Activated T-helper 17 cell treated with anti-CD3 and anti-CD28 coated beads, Interleukin-2, amount 50 U/mL, for 72 hours (primary cell): Measurements from ENCODE around the gene OSM. TPM values are rescaled to one million over a fixed set of nuclear protein-coding genes. Genes with fewer than 3 reads are reported as not detected.
A peak's percentile ranks its signal among the peaks of the same experiment; 100 is the strongest.

Source experiments
- ATAC-seq: fragments of 150-1000 bp; cut with Tn5 transposase; replicated peaks from 2 replicates; pipeline ENCODE4 v1.10.0; 2021; ENCODE audit warnings: mild to moderate bottlenecking, moderate library complexity
- H3K27ac Mint-ChIP-seq: one replicate; pipeline ENCODE4 v1.8.0; 2022; ENCODE audit warnings: mixed read lengths
- H3K27me3 Mint-ChIP-seq: one replicate; pipeline ENCODE4 v1.8.0; 2022; ENCODE audit warnings: mixed read lengths
- H3K36me3 Mint-ChIP-seq: one replicate; pipeline ENCODE4 v1.8.0; 2022; ENCODE audit warnings: low read depth, mild to moderate bottlenecking, mixed read lengths
- H3K4me1 Mint-ChIP-seq: one replicate; pipeline ENCODE4 v1.8.0; 2022; ENCODE audit warnings: mixed read lengths
- H3K4me3 Mint-ChIP-seq: one replicate; pipeline ENCODE4 v1.8.0; 2022; ENCODE audit warnings: mild to moderate bottlenecking, mixed read lengths
- H3K9me3 Mint-ChIP-seq: one replicate; pipeline ENCODE4 v1.8.0; 2022; ENCODE audit warnings: mixed read lengths
- total RNA-seq, 2 donors: library from RNA; stranded (reverse); gene quantifications; one replicate each; pipeline ENCODE4 v1.2.3, GENCODE V29; 2022

The OSM gene
- total RNA-seq, 2 donors from 2014 or later: 41.1 to 88.6 TPM

- Mint-ChIP-seq H3K36me3 (peaks cover 2% of the 10 kb centered on the region), H3K4me1 (peaks cover 18% of the 10 kb centered on the region), H3K27ac (no peak overlapping the region), H3K27me3 (no peaks in the 10 kb centered on the region), H3K4me3 (no peak overlapping the region), H3K9me3 (no peaks in the 10 kb centered on the region)
- no peak for ATAC-seq
Observed at GRCh38 chr22:30251711-30252110, 14.9 kb downstream of the OSM start.

- H3K9me3 Mint-ChIP-seq: no peaks in the 10 kb centered on the region
- ATAC-seq: peak; percentile 80
- peaks cover 12% of the 10 kb centered on the region for H3K36me3 Mint-ChIP-seq
- H3K27ac Mint-ChIP-seq: peak overlapping the region; percentile 36
- H3K4me1 Mint-ChIP-seq: peaks cover 22% of the 10 kb centered on the region
- H3K4me3 Mint-ChIP-seq: peak overlapping the region; percentile 54
- H3K27me3 Mint-ChIP-seq: no peaks in the 10 kb centered on the region
Observed at GRCh38 chr22:30250661-30251267, 15.9 kb downstream of the OSM start.

DNA sequence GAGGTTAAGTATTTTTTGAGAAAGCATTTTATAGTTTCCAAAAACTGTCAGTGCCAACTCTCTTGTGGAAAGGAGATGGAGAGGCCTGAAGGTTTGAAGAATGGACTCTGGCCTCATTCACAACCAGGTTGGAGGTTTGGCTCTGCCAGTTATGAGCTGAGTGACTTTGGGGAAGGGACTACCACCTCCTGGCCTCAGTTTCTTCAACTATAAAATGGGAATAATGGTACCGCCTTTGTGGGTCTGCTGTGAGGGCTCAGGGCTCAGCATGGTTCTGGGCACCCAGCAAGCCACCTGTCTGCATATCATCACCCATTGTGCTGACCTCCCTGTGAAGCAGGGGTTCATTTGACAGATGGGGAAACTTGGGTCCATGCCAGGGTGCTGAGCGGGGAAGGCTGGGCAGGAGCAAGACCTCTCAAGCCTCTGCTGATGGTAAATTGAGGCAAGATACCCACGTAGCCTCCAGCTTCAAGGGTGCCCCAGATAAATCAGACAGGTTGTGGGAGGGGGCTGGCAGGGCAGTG is 16.5 kb downstream of the OSM start:
- peak overlapping the region; percentile 54 for H3K4me3 Mint-ChIP-seq
- H3K9me3 Mint-ChIP-seq: no peaks in the 10 kb centered on the region
- H3K4me1 Mint-ChIP-seq: peaks cover 22% of the 10 kb centered on the region
- H3K27me3 Mint-ChIP-seq: no peaks in the 10 kb centered on the region
- ATAC-seq: no peak
- H3K36me3 Mint-ChIP-seq: peaks cover 18% of the 10 kb centered on the region
- H3K27ac Mint-ChIP-seq: peak overlapping the region; percentile 36

DNA sequence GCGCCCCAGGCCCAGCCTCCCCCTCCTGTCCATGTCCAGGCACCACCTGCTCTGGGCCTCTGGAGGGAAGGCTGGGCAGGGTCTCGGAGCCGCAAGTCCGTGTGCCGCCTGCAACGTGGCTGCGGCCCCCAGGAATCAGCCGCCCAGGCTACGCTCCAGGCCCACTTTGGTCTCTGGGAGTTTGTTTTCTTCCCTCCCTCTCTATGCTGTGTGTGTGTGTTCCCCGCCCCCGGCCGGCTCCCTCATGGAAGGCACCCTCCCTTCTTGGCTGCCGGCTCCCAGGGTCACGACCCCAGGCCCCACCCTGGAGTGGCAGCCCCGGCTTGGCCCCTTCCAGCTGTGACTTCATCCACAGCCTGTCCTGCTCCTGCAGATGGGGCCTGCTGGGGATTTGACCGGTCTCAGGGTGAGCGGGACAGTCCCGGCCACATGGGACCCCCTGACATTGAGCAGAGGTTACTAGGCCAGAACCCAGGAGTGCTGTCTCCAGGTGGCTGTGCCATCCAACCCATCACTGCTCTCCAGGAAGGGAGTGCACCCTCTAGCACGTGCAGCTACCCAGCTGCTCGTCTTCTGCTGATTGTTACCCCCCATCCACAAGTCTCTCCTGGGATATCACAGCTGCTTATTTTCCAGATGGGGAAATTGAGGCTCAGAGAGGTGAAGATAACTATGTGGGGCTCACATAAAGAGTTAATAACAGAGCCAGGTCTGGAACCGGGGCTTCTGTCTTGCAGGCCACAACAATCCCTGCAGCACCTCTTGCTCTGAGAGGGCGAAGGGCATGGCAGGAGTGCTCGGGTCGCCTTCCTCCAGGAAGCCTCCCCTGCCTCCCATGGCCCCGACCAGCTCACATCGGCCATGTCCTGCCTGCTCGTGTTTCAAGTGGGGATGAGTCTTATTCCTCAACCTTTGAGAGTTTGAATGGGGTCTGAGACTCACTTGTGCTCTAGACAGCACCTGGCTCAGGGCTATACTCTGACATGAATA is 17.3 kb downstream of the OSM start:
- no peak for ATAC-seq
- Mint-ChIP-seq H3K36me3 (peaks cover 26% of the 10 kb centered on the region), H3K9me3 (no peaks in the 10 kb centered on the region), H3K4me3 (peak overlapping the region; percentile 54), H3K27ac (peak overlapping the region; percentile 36), H3K27me3 (no peaks in the 10 kb centered on the region), H3K4me1 (peaks cover 22% of the 10 kb centered on the region)

GRCh38 chr22:30248484-30248883 is 18.2 kb downstream of the OSM start:
- H3K36me3 Mint-ChIP-seq: peaks cover 35% of the 10 kb centered on the region
- no peaks in the 10 kb centered on the region for H3K27me3 Mint-ChIP-seq
- H3K4me3 Mint-ChIP-seq: peak overlapping the region; percentile 80
- ATAC-seq: no peak
- H3K27ac Mint-ChIP-seq: peak overlapping the region; percentile 32
- H3K9me3 Mint-ChIP-seq: no peaks in the 10 kb centered on the region
- peaks cover 22% of the 10 kb centered on the region for H3K4me1 Mint-ChIP-seq

DNA sequence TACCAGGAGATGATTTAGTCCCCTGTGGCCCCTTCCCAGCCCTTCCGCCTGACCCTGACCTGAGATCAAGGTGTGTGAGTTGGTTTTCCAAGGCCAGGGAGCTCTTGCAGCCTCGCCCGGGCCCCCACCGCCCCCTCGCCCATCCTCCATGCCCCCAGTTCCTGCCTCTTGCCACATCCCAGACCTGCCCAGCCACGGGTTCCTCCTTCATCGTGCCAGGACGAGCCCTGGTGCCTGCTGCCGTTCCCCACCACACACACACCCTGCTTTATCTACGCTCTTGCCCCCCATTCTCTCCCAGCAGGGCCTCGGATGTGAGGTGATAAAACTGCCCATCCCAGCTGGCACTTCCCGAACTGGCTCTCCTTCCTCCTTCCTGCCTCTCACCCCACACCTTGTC is 18.7 kb downstream of the OSM start:
- peaks cover 40% of the 10 kb centered on the region for H3K36me3 Mint-ChIP-seq
- no peaks in the 10 kb centered on the region for H3K27me3 Mint-ChIP-seq
- peak overlapping the region; percentile 32 for H3K27ac Mint-ChIP-seq
- no peak for ATAC-seq
- peaks cover 22% of the 10 kb centered on the region for H3K4me1 Mint-ChIP-seq
- H3K4me3 Mint-ChIP-seq: peak overlapping the region; percentile 80
- H3K9me3 Mint-ChIP-seq: no peaks in the 10 kb centered on the region

DNA sequence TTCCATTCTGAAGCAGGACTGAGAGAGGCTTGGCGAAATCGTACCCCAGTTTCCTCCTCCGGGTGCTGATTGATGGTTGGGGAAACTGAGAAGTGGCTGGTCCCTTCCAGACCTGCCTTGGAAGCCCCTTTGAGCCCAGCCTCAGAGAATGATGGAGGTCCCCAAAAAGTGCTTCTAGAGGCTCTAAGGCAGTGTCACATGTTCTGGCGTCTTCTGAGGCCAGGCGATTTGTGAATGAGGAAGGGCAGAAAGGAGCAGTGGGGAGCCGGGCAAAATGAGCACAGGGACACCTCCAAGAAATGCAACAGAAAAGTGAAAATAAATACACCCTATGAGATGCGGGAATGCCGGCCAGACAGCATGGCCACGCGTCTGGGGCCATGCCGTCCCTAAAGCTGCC is 19.1 kb downstream of the OSM start:
- ATAC-seq: no peak
- H3K27ac Mint-ChIP-seq: peak overlapping the region; percentile 52
- H3K27me3 Mint-ChIP-seq: no peaks in the 10 kb centered on the region
- H3K4me3 Mint-ChIP-seq: peak overlapping the region; percentile 80
- H3K36me3 Mint-ChIP-seq: peaks cover 44% of the 10 kb centered on the region
- peaks cover 21% of the 10 kb centered on the region for H3K4me1 Mint-ChIP-seq
- no peaks in the 10 kb centered on the region for H3K9me3 Mint-ChIP-seq

GRCh38 chr22:30246814-30247376 is 19.8 kb downstream of the OSM start:
- H3K4me1 Mint-ChIP-seq: peaks cover 20% of the 10 kb centered on the region
- H3K27ac Mint-ChIP-seq: peak overlapping the region; percentile 70
- H3K27me3 Mint-ChIP-seq: no peaks in the 10 kb centered on the region
- H3K36me3 Mint-ChIP-seq: peaks cover 51% of the 10 kb centered on the region
- no peaks in the 10 kb centered on the region for H3K9me3 Mint-ChIP-seq
- peak overlapping the region; percentile 80 for H3K4me3 Mint-ChIP-seq
- no peak for ATAC-seq

- H3K27me3 Mint-ChIP-seq: no peaks in the 10 kb centered on the region
- H3K4me3 Mint-ChIP-seq: peak within 1 kb of the TSS; percentile 80
- H3K4me1 Mint-ChIP-seq: peaks cover 20% of the 10 kb centered on the region
- peak; percentile 57 for ATAC-seq
- H3K9me3 Mint-ChIP-seq: no peaks in the 10 kb centered on the region
- peaks cover 57% of the 10 kb centered on the region for H3K36me3 Mint-ChIP-seq
- H3K27ac Mint-ChIP-seq: peak within 1 kb of the TSS; percentile 70
Observed at GRCh38 chr22:30245985-30246813, 20.5 kb downstream of the OSM start, which contains the start of gene LIF. Gene LIF (minus strand): TSS chr22:30246759. CDS start chr22:30246695, 64 bp downstream.

GRCh38 chr22:30245181-30245984 is 21.3 kb downstream of the OSM start:
- Mint-ChIP-seq H3K9me3 (no peaks in the 10 kb centered on the region), H3K36me3 (peaks cover 66% of the 10 kb centered on the region), H3K4me1 (peaks cover 20% of the 10 kb centered on the region), H3K27me3 (no peaks in the 10 kb centered on the region), H3K4me3 (peak overlapping the region; percentile 80), H3K27ac (peak overlapping the region; percentile 70)
- ATAC-seq: peak; percentile 28

DNA sequence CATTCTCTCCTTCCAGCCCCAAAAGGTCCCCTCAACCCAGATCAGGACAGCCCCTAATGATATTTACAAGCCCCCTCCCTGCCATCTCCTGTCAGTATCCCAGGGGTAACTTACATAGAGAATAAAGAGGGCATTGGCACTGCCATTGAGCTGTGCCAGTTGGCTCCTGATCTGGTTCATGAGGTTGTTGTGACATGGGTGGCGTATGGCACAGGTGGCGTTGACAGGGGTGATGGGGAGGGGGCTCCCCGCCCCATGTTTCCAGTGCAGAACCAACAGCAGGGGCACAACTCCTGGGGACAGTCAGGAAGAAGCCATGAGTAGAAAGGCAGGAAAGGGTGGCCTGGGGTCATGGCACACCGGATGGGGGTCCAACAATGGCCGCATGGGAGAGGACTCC is 22.0 kb downstream of the OSM start:
- Mint-ChIP-seq H3K9me3 (no peaks in the 10 kb centered on the region), H3K27me3 (no peaks in the 10 kb centered on the region), H3K36me3 (peaks cover 67% of the 10 kb centered on the region), H3K4me3 (peak overlapping the region; percentile 80), H3K27ac (peak overlapping the region; percentile 70), H3K4me1 (peaks cover 20% of the 10 kb centered on the region)
- ATAC-seq: no peak

- Mint-ChIP-seq H3K9me3 (no peaks in the 10 kb centered on the region), H3K4me3 (peak overlapping the region; percentile 80), H3K27me3 (no peaks in the 10 kb centered on the region), H3K36me3 (peaks cover 67% of the 10 kb centered on the region), H3K27ac (peak overlapping the region; percentile 70), H3K4me1 (peaks cover 20% of the 10 kb centered on the region)
- no peak for ATAC-seq
Observed at GRCh38 chr22:30244066-30244465, 22.6 kb downstream of the OSM start.

- no peaks in the 10 kb centered on the region for H3K27me3 Mint-ChIP-seq
- peaks cover 67% of the 10 kb centered on the region for H3K36me3 Mint-ChIP-seq
- H3K4me1 Mint-ChIP-seq: peaks cover 19% of the 10 kb centered on the region
- peak overlapping the region; percentile 70 for H3K27ac Mint-ChIP-seq
- no peaks in the 10 kb centered on the region for H3K9me3 Mint-ChIP-seq
- H3K4me3 Mint-ChIP-seq: peak overlapping the region; percentile 80
- peak; percentile 27 for ATAC-seq
Observed at GRCh38 chr22:30243661-30244060, 23.0 kb downstream of the OSM start.
